ES-I3 (cell line): Measurements from ENCODE around the gene GH2.
"Not testable (repeated sequence)": the region's sequence is repeated elsewhere in the genome, so short reads cannot be mapped to it uniquely, and the experiment has no call there.

Experiments
- H3K36me3 ChIP-seq: 2 replicates; pipeline ENCODE4 v1.6.1; 2013; ENCODE audit warnings: mild to moderate bottlenecking, low read length, control low read depth, moderate library complexity; ENCODE audit not compliant: insufficient read depth
- H3K4me1 ChIP-seq: 2 replicates; pipeline ENCODE4 v1.6.1; 2013; ENCODE audit warnings: mild to moderate bottlenecking, control low read depth, low read length; ENCODE audit not compliant: insufficient read depth
- H3K9ac ChIP-seq: 2 replicates; pipeline ENCODE4 v1.6.1; 2013; ENCODE audit warnings: low read depth, mild to moderate bottlenecking, low read length, moderate library complexity
- H3K9me3 ChIP-seq: 2 replicates; pipeline ENCODE4 v1.6.1; 2013; ENCODE audit warnings: mild to moderate bottlenecking, low read length, moderate library complexity; ENCODE audit not compliant: control insufficient read depth, insufficient read depth

Gene GH2

DNA sequence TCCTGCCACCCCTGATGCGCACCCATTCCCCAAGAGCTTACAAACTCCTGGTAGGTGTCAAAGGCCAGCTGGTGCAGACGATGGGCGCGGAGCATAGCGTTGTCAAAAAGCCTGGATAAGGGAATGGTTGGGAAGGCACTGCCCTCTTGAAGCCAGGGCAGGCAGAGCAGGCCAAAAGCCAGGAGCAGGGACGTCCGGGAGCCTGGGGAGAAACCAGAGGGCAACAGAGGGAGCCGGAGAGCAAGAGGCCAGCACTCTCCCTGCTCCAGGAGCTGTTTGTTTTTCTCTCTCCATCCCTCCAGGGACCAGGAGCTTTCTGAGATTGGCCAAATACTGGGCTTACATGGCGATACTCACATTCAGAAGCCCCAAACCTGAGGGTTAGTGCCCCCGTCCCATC, 36.6 kb upstream of the GH2 start:
- Histone ChIP-seq H3K9me3 (no peaks in the 10 kb centered on the region), H3K4me1 (no peaks in the 10 kb centered on the region), H3K36me3 (no peaks in the 10 kb centered on the region), H3K9ac (peak overlapping the region; percentile 24; the same call in 1 of the 2 replicates)

DNA sequence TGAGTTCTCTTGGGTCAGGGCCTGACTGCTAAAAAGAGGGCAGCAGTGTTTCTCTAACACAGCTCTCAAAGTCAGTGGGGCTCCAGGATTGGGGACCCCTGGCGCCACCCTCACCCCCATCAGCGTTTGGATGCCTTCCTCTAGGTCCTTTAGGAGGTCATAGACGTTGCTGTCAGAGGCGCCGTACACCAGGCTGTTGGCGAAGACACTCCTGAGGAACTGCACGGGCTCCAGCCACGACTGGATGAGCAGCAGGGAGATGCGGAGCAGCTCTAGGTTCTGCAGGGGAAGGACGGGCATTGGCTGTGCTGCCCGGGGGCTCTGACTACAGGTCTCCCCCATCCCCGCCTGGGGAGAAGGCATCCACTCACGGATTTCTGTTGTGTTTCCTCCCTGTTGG, 35.9 kb upstream of the GH2 start:
- Histone ChIP-seq H3K9ac (peak overlapping the region; percentile 24; the same call in 1 of the 2 replicates), H3K36me3 (no peaks in the 10 kb centered on the region), H3K4me1 (no peaks in the 10 kb centered on the region), H3K9me3 (no peaks in the 10 kb centered on the region)

DNA sequence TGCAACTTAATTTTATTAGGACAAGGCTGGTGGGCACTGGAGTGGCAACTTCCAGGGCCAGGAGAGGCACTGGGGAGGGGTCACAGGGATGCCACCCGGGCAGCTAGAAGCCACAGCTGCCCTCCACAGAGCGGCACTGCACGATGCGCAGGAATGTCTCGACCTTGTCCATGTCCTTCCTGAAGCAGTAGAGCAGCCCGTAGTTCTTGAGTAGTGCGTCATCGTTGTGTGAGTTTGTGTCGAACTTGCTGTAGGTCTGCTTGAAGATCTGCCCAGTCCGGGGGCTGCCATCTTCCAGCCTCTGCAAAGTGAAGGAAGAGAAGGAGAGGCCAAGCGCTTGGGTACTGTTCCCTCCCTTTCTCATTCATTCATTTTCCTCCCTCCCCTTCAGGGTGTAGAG, 35.5 kb upstream of the GH2 start:
- not testable (repeated sequence) for H3K9me3 ChIP-seq, H3K4me1 ChIP-seq, H3K9ac ChIP-seq, H3K36me3 ChIP-seq

DNA sequence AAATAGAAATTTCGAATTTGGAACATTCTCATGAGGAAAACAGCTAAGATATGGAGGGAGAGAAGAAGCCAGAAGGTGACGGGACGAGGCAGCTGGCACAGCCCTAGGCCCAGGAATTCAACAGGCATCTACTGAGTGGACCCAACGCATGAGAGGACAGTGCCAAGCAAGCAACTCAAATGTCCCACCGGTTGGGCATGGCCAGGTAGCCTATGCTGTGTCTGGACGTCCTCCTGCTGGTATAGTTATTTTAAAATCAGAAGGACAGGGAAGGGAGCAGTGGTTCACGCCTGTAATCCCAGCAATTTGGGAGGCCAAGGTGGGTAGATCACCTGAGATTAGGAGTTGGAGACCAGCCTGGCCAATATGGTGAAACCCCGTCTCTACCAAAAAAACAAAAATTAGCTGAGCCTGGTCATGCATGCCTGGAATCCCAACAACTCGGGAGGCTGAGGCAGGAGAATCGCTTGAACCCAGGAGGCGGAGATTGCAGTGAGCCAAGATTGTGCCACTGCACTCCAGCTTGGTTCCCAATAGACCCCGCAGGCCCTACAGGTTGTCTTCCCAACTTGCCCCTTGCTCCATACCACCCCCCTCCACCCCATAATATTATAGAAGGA, 34.9 kb upstream of the GH2 start:
- Histone ChIP-seq H3K9ac (no peak overlapping the region), H3K4me1 (no peaks in the 10 kb centered on the region), H3K9me3 (no peaks in the 10 kb centered on the region), H3K36me3 (no peaks in the 10 kb centered on the region)

DNA sequence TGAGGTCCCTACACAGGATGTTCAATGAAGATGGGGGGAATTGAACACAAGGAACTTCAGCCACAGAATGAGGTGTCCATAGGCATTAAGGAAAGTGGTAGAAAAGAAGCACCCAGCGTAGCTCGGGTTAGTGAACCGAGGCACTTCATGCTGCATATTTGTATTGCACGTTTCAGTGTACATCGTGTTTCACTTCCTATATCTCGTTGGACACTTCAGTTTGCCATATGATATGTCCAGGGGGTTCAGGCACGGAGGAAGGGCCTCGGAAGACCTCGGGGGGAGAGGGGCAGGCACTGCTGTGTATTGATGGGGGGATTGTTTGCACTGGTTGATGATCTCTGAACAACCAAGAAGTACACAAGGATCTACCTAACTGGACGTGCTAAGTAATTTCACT, 34.0 kb upstream of the GH2 start:
- H3K9me3 ChIP-seq, H3K4me1 ChIP-seq, H3K9ac ChIP-seq, H3K36me3 ChIP-seq: not testable (repeated sequence)

DNA sequence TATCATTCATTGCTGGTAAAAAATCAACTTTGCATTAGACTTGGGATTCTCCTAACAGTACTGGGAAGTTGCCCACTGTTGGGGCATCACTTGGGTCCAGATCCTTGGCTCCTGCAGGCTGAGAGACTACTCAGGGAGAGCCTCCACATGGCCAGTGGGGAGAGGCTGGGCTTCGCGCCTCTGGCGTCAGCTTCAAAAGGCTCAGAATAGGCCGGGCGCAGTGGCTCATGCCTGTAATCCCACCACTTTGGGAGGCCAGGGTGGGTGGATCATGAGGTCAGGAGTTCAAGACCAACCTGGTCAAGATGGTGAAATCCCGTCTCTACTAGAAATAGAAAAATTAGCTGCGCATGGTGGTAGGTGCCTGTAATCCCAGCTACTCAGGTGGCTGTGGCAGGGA, 32.7 kb upstream of the GH2 start:
- Histone ChIP-seq H3K9me3 (no peaks in the 10 kb centered on the region), H3K9ac (no peak overlapping the region), H3K4me1 (0 out of 2 replicates have a peak, but pooled peaks cover 7% of the 10 kb centered on the region), H3K36me3 (no peaks in the 10 kb centered on the region)

DNA sequence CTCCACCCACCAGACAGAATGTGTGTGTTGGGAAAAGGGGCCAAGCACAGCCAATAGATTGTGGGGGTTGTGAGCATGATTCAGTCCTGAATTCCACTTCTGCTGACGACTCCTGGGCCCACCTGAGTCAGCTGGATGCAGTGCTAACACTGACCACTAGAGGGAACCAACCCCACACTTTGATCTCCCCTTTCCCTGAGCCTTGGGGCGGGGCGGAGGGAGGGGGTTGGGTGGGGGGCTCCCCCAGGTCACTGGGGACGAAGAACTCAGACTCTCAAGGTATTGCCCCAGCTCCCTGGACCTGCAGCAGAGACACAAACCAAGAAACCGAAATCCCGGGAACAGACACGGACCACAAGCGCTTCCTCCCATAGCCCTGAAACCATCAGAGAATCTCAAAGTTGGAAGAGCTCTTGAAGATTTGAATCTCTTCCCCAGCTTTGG, 29.9 kb upstream of the GH2 start:
- Histone ChIP-seq H3K9me3 (no peaks in the 10 kb centered on the region), H3K4me1 (0 out of 2 replicates have a peak, but pooled peaks cover 7% of the 10 kb centered on the region), H3K36me3 (no peaks in the 10 kb centered on the region), H3K9ac (no peak overlapping the region)

DNA sequence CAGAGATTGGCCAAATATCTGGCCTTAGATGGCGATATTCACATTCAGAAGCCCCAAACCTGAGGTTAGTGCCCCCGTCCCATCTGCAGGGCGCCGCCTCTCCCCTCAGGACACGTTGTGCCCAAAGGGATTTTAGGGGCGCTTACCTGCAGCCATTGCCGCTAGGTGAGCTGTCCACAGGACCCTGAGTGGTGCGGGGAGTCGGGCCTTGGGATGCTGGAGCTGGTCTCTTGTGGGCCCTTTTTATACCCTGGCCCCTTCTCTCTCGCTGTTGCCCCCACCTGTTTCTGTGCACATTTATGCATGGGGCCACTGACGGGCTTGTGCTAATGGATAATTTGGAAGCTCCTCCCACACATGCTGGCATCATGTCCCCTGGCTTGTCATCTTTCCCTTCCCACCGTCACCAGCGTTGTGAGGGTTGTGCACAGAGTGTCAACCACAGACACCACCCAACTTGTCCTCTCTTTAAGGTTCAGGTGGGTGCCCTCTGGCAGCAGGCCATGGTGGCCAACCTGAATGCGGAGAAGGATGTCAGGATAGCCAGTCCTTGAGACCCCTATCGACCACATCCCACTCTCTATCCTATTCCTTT, 29.4 kb upstream of the GH2 start, which contains the start of gene CSHL1:
TSS of gene CSHL1 (minus strand) at position 218 of the 595 bp plus-strand sequence. CDS start at position 156, 62 bp downstream.
- H3K36me3 ChIP-seq: no peaks in the 10 kb centered on the region
- H3K9ac ChIP-seq: no peak within 1 kb of the TSS
- H3K4me1 ChIP-seq: 0 out of 2 replicates have a peak, but pooled peaks cover 7% of the 10 kb centered on the region
- H3K9me3 ChIP-seq: no peaks in the 10 kb centered on the region

DNA sequence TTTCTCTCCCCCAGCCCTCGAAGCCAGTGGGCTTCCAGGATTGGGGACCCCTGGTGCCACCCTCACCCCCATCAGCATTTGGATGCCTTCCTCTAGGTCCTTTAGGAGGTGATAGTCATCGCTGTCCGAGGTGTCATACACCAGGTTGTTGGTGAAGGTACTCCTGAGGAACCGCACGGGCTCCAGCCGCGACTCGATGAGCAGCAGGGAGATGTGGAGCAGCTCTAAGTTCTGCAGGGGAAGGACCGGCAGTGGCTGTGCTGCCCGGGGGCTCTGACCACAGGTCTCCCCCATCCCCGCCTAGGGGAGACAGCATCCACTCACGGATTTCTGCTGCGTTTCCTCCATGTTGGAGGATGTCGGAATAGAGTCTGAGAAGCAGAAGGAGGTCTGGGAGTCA, 28.4 kb upstream of the GH2 start:
- Histone ChIP-seq H3K4me1 (0 out of 2 replicates have a peak, but pooled peaks cover 7% of the 10 kb centered on the region), H3K9me3 (no peaks in the 10 kb centered on the region), H3K36me3 (no peaks in the 10 kb centered on the region), H3K9ac (no peak overlapping the region)

DNA sequence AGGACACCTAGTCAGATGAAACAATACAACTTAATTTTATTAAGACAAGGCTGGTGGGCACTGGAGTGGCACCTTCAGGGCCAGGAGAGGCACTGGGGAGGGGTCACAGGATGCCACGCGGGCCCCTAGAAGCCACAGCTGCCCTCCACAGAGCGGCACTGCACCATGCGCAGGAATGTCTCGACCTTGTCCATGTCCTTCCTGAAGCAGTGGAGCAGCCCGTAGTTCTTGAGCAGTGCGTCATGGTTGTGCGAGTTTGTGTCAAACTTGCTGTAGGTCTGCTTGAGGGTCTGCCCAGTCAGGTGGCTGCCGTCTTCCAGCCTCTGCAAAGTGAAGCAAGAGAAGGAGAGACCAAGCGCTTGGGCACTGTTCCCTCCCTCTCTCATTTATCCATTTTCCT, 27.8 kb upstream of the GH2 start:
- not testable (repeated sequence) for H3K36me3 ChIP-seq, H3K9ac ChIP-seq, H3K4me1 ChIP-seq, H3K9me3 ChIP-seq

DNA sequence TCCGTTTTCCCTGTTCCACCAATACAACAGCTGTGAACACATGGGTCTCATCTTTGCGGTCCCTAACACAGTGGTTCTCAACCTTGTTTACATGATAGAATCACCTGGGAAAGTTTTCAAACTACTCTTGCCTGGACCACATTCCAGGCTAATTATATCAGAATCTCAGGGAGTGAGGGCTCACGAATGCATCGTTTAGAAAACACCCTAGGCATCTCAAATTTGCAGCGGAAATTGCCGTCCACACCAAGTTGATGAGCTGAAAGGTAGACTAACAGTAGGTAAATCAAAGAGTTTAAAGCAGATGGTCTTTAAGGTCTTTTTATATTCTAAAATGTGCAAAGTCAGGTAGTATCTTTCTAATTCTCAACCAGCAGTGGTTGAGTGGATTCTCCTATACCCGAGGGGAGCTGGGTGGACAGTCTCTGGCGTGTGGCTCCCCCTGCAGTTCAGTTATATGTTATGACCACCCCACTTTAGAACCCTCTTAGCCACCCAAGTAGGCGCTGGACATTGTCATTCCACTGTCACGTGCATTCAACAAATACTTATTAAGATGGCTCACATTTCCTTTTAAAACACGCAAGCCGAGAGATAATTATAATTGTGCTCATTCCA, 25.5 kb upstream of the GH2 start:
- H3K36me3 ChIP-seq: not testable (repeated sequence)

DNA sequence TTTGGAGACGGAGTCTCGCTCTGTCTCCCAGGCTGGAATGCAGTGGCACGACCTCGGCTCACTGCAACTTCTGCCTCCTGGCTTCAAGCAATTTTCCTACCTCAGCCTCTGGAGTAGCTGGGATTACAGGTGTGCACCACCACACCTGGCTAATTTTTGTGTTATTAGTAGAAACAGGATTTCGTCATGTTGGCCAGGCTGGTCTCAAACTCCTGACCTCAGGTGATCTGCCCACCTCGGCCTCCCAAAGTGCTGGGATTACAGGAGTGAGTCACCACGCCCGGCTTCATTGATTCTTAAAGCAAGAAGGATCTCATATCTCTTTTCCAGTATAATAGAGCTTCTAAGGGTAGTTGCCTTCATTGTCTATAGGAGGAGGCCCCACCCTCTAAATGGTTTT, 23.1 kb upstream of the GH2 start:
- H3K4me1 ChIP-seq, H3K9ac ChIP-seq, H3K36me3 ChIP-seq, H3K9me3 ChIP-seq: not testable (repeated sequence)

More for the DNA sequence above, 25.5 kb upstream of the GH2 start:
- H3K9me3 ChIP-seq, H3K4me1 ChIP-seq, H3K9ac ChIP-seq: not testable (repeated sequence)

DNA sequence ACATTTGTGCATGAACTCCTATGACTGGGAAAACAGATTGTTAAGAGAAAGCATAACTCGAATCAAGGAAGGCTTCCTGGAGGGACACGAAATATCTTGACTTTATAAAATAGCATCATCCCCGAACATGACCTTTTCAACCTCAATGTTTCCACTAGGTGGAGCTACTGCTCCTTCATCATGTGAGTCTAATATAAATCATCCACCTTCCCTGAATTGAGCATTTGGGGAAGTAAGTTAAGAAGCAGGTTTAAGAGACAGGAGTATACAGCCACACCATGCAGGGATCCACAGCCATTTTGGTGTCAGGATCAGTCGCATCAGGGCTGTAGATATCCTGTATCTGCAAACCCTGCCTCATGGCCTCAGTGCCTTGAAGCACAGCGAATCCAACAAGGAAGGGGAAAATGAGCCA, 22.1 kb upstream of the GH2 start:
- not testable (repeated sequence) for H3K4me1 ChIP-seq, H3K36me3 ChIP-seq, H3K9me3 ChIP-seq, H3K9ac ChIP-seq

DNA sequence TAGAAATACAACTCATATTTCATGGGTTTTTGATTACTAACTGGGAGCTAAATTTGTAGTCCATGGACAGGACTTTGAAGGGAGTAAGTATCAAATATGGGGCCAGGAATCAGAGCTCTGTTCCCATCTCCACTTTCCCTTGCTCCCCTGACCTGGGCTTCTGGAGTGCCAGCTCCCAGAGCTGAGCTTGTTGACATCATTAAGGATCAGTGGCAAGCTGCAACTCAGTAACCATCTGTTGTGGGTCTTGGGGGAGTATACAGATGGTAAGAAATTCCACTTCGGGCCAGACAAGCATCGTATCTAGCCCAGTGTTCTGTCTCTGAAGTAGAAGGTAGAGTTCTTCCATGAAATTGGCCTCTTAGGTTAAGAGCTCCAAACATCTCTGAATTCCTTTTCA, 20.2 kb upstream of the GH2 start:
- H3K9ac ChIP-seq, H3K4me1 ChIP-seq, H3K9me3 ChIP-seq, H3K36me3 ChIP-seq: not testable (repeated sequence)
